OCI-LY7 (cell line): Measurements from ENCODE around the gene ARRDC2. TPM values are rescaled to one million over a fixed set of nuclear protein-coding genes. Genes with fewer than 3 reads are reported as not detected.

Experiments
- BruUV-seq: library from RNA; stranded (reverse); fragments of 400-500 nt; replicated peaks from 2 replicates; lab custom pipeline; 2021; lab: Mats Ljungman, UMichigan
- CTCF ChIA-PET: fragments of 300-600 bp; sonication (Branson Sonifier 250); formaldehyde crosslinking; loops from one replicate; lab custom pipeline; 2022; ENCODE audit warnings: antibody characterized with exemption; ENCODE audit not compliant: unreplicated experiment; lab: Charles Lee
- POLR2A ChIA-PET: fragments of 300-600 bp; sonication (Branson Sonifier 250); formaldehyde crosslinking; loops from one replicate; lab custom pipeline; 2022; ENCODE audit warnings: antibody characterized with exemption; lab: Charles Lee
- DNase-seq: peaks from one replicate; pipeline ENCODE4 v3.0.0-alpha.2; 2015; ENCODE audit warnings: low spot score
- H2AFZ ChIP-seq: fragments of 200-600 bp; sonication (generic), shearing (Covaris generic); 2 replicates; pipeline ENCODE4 v1.6.1; 2014; ENCODE audit warnings: mild to moderate bottlenecking, antibody characterized with exemption, low read length, moderate library complexity
- H3K27ac ChIP-seq: fragments of 200-600 bp; sonication (generic); 2 replicates; pipeline ENCODE4 v1.5.1; 2014; ENCODE audit warnings: mixed run types, low read depth, mild to moderate bottlenecking, moderate library complexity, low read length, inconsistent platforms; ENCODE audit not compliant: poor library complexity, severe bottlenecking
- H3K36me3 ChIP-seq: fragments of 200-600 bp; sonication (generic); 2 replicates; pipeline ENCODE4 v1.6.1; 2014; ENCODE audit warnings: mild to moderate bottlenecking, antibody characterized with exemption, low read length, moderate library complexity, mixed read lengths; ENCODE audit not compliant: insufficient read depth
- H3K4me1 ChIP-seq: fragments of 200-600 bp; sonication (generic); 2 replicates; pipeline ENCODE4 v1.5.1; 2014; ENCODE audit warnings: mild to moderate bottlenecking, low read length; ENCODE audit not compliant: insufficient read depth, poor library complexity, severe bottlenecking
- H3K4me2 ChIP-seq: fragments of 200-600 bp; sonication (generic); 2 replicates; pipeline ENCODE4 v1.6.1; 2014; ENCODE audit warnings: mild to moderate bottlenecking, low read length
- H3K4me3 ChIP-seq: fragments of 200-600 bp; sonication (generic); 2 replicates; pipeline ENCODE4 v1.5.1; 2014; ENCODE audit warnings: mild to moderate bottlenecking, low read depth, low read length; ENCODE audit not compliant: poor library complexity, severe bottlenecking
- H3K79me2 ChIP-seq: fragments of 200-600 bp; sonication (generic); 2 replicates; pipeline ENCODE4 v1.6.1; 2016; ENCODE audit warnings: low read depth, mild to moderate bottlenecking, low read length, moderate library complexity, mixed read lengths; ENCODE audit not compliant: insufficient read depth
- H3K9me2 ChIP-seq: fragments of 200-600 bp; sonication (generic); 2 replicates; pipeline ENCODE4 v1.6.1; 2016; ENCODE audit warnings: mild to moderate bottlenecking, low read length, mixed read lengths; ENCODE audit not compliant: insufficient read depth
- H3K9me3 ChIP-seq: fragments of 200-600 bp; sonication (generic); 2 replicates; pipeline ENCODE4 v1.6.1; 2014; ENCODE audit warnings: mild to moderate bottlenecking, mixed run types, low read length, mixed read lengths
- H4K20me1 ChIP-seq: fragments of 200-600 bp; sonication (generic); 2 replicates; pipeline ENCODE4 v1.6.1; 2014; ENCODE audit warnings: mild to moderate bottlenecking, antibody characterized with exemption, low read length, moderate library complexity, mixed read lengths; ENCODE audit not compliant: insufficient read depth
- CTCF ChIP-seq: fragments of 200-600 bp; sonication (generic); conservative IDR thresholded peaks from 2 replicates; pipeline ENCODE4 v1.5.1; 2014; ENCODE audit warnings: mild to moderate bottlenecking, antibody characterized with exemption, low read length, moderate library complexity, mixed read lengths
- EZH2phosphoT487 ChIP-seq: fragments of 200-600 bp; sonication (generic); IDR thresholded peaks from 2 replicates; pipeline ENCODE4 v1.6.1; 2018; ENCODE audit warnings: low read depth, borderline replicate concordance, mild to moderate bottlenecking, mixed run types, antibody characterized with exemption, low read length, moderate library complexity, mixed read lengths
- intact Hi-C: fragments of 100-400 bp; cut with micrococcal nuclease; formaldehyde crosslinking; loops from one replicate; pipeline ENCODE4 v1.10.0; 2022; ENCODE audit not compliant: unreplicated experiment
- total RNA-seq, 2 experiments: library from RNA; depleted of rRNA in 1 of 2; stranded (reverse); fragments of >200 nt in 1 of 2; shearing (Covaris generic) in 1 of 2; gene quantifications; 2 replicates each; pipeline ENCODE4 v1.2.3, GENCODE V29; 2014 to 2022

Gene ARRDC2
- total RNA-seq, 2 experiments from 2014 or later: 30.7 TPM

- H3K4me2 ChIP-seq: no peak overlapping the region
- no peak overlapping the region for H3K27ac ChIP-seq
- no peak for TF ChIP-seq CTCF
- intact Hi-C loops: no loop called here
- H3K9me2 ChIP-seq: no peaks in the 10 kb centered on the region
- H3K36me3 ChIP-seq: no peaks in the 10 kb centered on the region
- H3K4me1 ChIP-seq: peaks cover 22% of the 10 kb centered on the region
- POLR2A ChIA-PET: no interaction called here
- DNase-seq: no peak
- H3K79me2 ChIP-seq: no peaks in the 10 kb centered on the region
- no peaks in the 10 kb centered on the region for H3K9me3 ChIP-seq
- no peaks in the 10 kb centered on the region for H4K20me1 ChIP-seq
- H2AFZ ChIP-seq: no peak overlapping the region
- CTCF ChIA-PET: no interaction called here
- no peak overlapping the region for H3K4me3 ChIP-seq
- BruUV-seq: no TSS peak
These were observed 41.4 kb downstream of the ARRDC2 start for GRCh38 chr19:18049385-18049784.

- ChIA-PET CTCF (no interaction called here), POLR2A (no interaction called here)
- Histone ChIP-seq H3K79me2 (no peaks in the 10 kb centered on the region), H2AFZ (no peak overlapping the region), H3K36me3 (no peaks in the 10 kb centered on the region), H3K4me2 (no peak overlapping the region), H3K4me1 (peaks cover 6% of the 10 kb centered on the region), H3K9me3 (no peaks in the 10 kb centered on the region), H4K20me1 (no peaks in the 10 kb centered on the region), H3K9me2 (no peaks in the 10 kb centered on the region), H3K27ac (no peak overlapping the region), H3K4me3 (no peak overlapping the region)
- intact Hi-C loops: no loop called here
- TF ChIP-seq CTCF (no peak), EZH2phosphoT487 (no peak)
- no TSS peak for BruUV-seq
- no peak for DNase-seq
These were observed 43.9 kb downstream of the ARRDC2 start for GRCh38 chr19:18051887-18052286.

- BruUV-seq: no TSS peak
- POLR2A ChIA-PET: no interaction called here
- DNase-seq: no peak
- Histone ChIP-seq H4K20me1 (no peaks in the 10 kb centered on the region), H3K9me3 (no peaks in the 10 kb centered on the region), H3K4me2 (no peak overlapping the region), H3K27ac (no peak overlapping the region), H3K4me1 (peaks cover 19% of the 10 kb centered on the region), H2AFZ (no peak overlapping the region), H3K36me3 (no peaks in the 10 kb centered on the region), H3K79me2 (no peaks in the 10 kb centered on the region), H3K9me2 (no peaks in the 10 kb centered on the region), H3K4me3 (no peak overlapping the region)
- CTCF ChIA-PET: no interaction called here
- TF ChIP-seq CTCF: no peak
- TF ChIP-seq EZH2phosphoT487: no peak
- intact Hi-C loops: no loop called here
These were observed 45.7 kb downstream of the ARRDC2 start for GRCh38 chr19:18053576-18054219.
